ENCODE results near the gene TIAM2. TPM values are rescaled to one million over a fixed set of nuclear protein-coding genes. Genes with fewer than 3 reads are reported as not detected.
"Not testable (repeated sequence)": the region's sequence is repeated elsewhere in the genome, so short reads cannot be mapped to it uniquely, and the experiment has no call there.

Gene TIAM2
- total RNA-seq, 4 donors from 2014 or later, result 25.7 to 77.1 (median 56.6) TPM

- Histone ChIP-seq H3K4me1 (no peaks in the 10 kb centered on the region), H3K9me3 (no peaks in the 10 kb centered on the region), H3K27me3 (no peaks in the 10 kb centered on the region), H3K27ac (no peak overlapping the region), H3K4me3 (no peak overlapping the region), H3K36me3 (no peaks in the 10 kb centered on the region)
- intact Hi-C loops (cut with DNase I; ENCODE audit: low total_unique reads), result no loop called here
- no peak for DNase-seq
- TF ChIP-seq CTCF (IDR thresholded peaks at IDR 0.05), result no peak
- no peak for TF ChIP-seq POLR2A (IDR thresholded peaks at IDR 0.05)
Measured at GRCh38 chr6:155216312-155217046, 221.4 kb downstream of the TIAM2 start.

- DNase-seq; H3K36me3 ChIP-seq; intact Hi-C loops (cut with DNase I; ENCODE audit: low total_unique reads); H3K4me1 ChIP-seq; H3K27ac ChIP-seq; H3K4me3 ChIP-seq; H3K9me3 ChIP-seq; H3K27me3 ChIP-seq: not testable (repeated sequence)
Measured at GRCh38 chr6:155218711-155219110, 223.6 kb downstream of the TIAM2 start.

GRCh38 chr6:155219299-155219698 is 224.2 kb downstream of the TIAM2 start:
- Histone ChIP-seq H3K4me1 (no peaks in the 10 kb centered on the region), H3K36me3 (no peaks in the 10 kb centered on the region), H3K27me3 (no peaks in the 10 kb centered on the region), H3K4me3 (no peak overlapping the region), H3K9me3 (no peaks in the 10 kb centered on the region), H3K27ac (no peak overlapping the region)
- DNase-seq, result no peak
- no peak for TF ChIP-seq CTCF (IDR thresholded peaks at IDR 0.05)
- no peak for TF ChIP-seq POLR2A (IDR thresholded peaks at IDR 0.05)
- intact Hi-C loops (cut with DNase I; ENCODE audit: low total_unique reads), result no loop called here

GRCh38 chr6:155219858-155220301 is 224.8 kb downstream of the TIAM2 start:
- Histone ChIP-seq H3K36me3 (no peaks in the 10 kb centered on the region), H3K27me3 (no peaks in the 10 kb centered on the region), H3K27ac (no peak overlapping the region), H3K4me1 (no peaks in the 10 kb centered on the region), H3K9me3 (no peaks in the 10 kb centered on the region), H3K4me3 (no peak overlapping the region)
- DNase-seq, result no peak
- TF ChIP-seq CTCF (IDR thresholded peaks at IDR 0.05) (no peak), POLR2A (IDR thresholded peaks at IDR 0.05) (no peak)
- intact Hi-C loops (cut with DNase I; ENCODE audit: low total_unique reads), result no loop called here

GRCh38 chr6:155221086-155221485 is 226.0 kb downstream of the TIAM2 start:
- Histone ChIP-seq H3K36me3 (no peaks in the 10 kb centered on the region), H3K4me1 (no peaks in the 10 kb centered on the region), H3K9me3 (no peaks in the 10 kb centered on the region), H3K4me3 (no peak overlapping the region), H3K27ac (no peak overlapping the region), H3K27me3 (no peaks in the 10 kb centered on the region)
- intact Hi-C loops (cut with DNase I; ENCODE audit: low total_unique reads), result no loop called here
- TF ChIP-seq POLR2A (IDR thresholded peaks at IDR 0.05), result no peak
- TF ChIP-seq CTCF (IDR thresholded peaks at IDR 0.05), result no peak
- DNase-seq, result no peak

Data from uterus (tissue), 4 donors.